H9 (cell line): ENCODE data around the gene RAC2. TPM values are rescaled to one million over a fixed set of nuclear protein-coding genes. Genes with fewer than 3 reads are reported as not detected.

Source experiments
- DNase-seq: peaks from one replicate; pipeline ENCODE4 v3.0.0-alpha.2; 2017
- H2AFZ ChIP-seq: one replicate; pipeline ENCODE4 v1.6.1; 2013; ENCODE audit warnings: mild to moderate bottlenecking, low read length, control low read depth, moderate library complexity
- H2AK5ac ChIP-seq: 2 replicates; pipeline ENCODE4 v1.6.1; 2013; ENCODE audit warnings: low read length, control low read depth, mixed read lengths; ENCODE audit not compliant: insufficient read length
- H2BK120ac ChIP-seq: one replicate; pipeline ENCODE4 v1.6.1; 2013; ENCODE audit warnings: low read depth, mild to moderate bottlenecking, low read length, control low read depth, inconsistent platforms; ENCODE audit not compliant: poor library complexity, severe bottlenecking
- H2BK12ac ChIP-seq: 2 replicates; pipeline ENCODE4 v1.6.1; 2013; ENCODE audit warnings: low read length, control low read depth, mixed read lengths, low read depth; ENCODE audit not compliant: insufficient read length
- H2BK15ac ChIP-seq: 2 replicates; pipeline ENCODE4 v1.6.1; 2013; ENCODE audit warnings: low read depth, low read length, control low read depth
- H2BK20ac ChIP-seq: one replicate; pipeline ENCODE4 v1.6.1; 2013; ENCODE audit warnings: low read depth, mild to moderate bottlenecking, low read length, control low read depth, inconsistent platforms; ENCODE audit not compliant: poor library complexity, severe bottlenecking
- H2BK5ac ChIP-seq: 2 replicates; pipeline ENCODE4 v1.6.1; 2013; ENCODE audit warnings: low read length, control low read depth, mixed read lengths; ENCODE audit not compliant: insufficient read length
- H3K14ac ChIP-seq: 2 replicates; pipeline ENCODE4 v1.6.1; 2013; ENCODE audit warnings: low read length, control low read depth; ENCODE audit not compliant: insufficient read depth
- H3K18ac ChIP-seq: 2 replicates; pipeline ENCODE4 v1.6.1; 2013; ENCODE audit warnings: low read depth, mild to moderate bottlenecking, mixed read lengths, low read length, control low read depth; ENCODE audit not compliant: insufficient read length
- H3K23ac ChIP-seq: 2 replicates; pipeline ENCODE4 v1.6.1; 2013; ENCODE audit warnings: low read length, control low read depth, mixed read lengths, low read depth; ENCODE audit not compliant: insufficient read length
- H3K23me2 ChIP-seq: 2 replicates; pipeline ENCODE4 v1.6.1; 2013; ENCODE audit warnings: low read depth, mild to moderate bottlenecking, mixed read lengths, low read length, control low read depth; ENCODE audit not compliant: insufficient read length, poor library complexity, severe bottlenecking
- H3K27ac ChIP-seq: 2 replicates; pipeline ENCODE4 v1.5.1; 2013; ENCODE audit warnings: low read length, control low read depth, mixed read lengths, low read depth; ENCODE audit not compliant: insufficient read length
- H3K27me3 ChIP-seq: 2 replicates; pipeline ENCODE4 v1.6.1; 2013; ENCODE audit warnings: low read length, control low read depth, inconsistent platforms; ENCODE audit not compliant: insufficient read depth
- H3K4ac ChIP-seq: 2 replicates; pipeline ENCODE4 v1.6.1; 2013; ENCODE audit warnings: low read depth, mild to moderate bottlenecking, control low read depth, inconsistent platforms, low read length, moderate library complexity
- H3K4me1 ChIP-seq: 2 replicates; pipeline ENCODE4 v1.6.1; 2013; ENCODE audit warnings: low read length, control low read depth, inconsistent platforms; ENCODE audit not compliant: insufficient read depth
- H3K4me2 ChIP-seq: 2 replicates; pipeline ENCODE4 v1.6.1; 2013; ENCODE audit warnings: low read length, control low read depth, mixed read lengths; ENCODE audit not compliant: insufficient read length, insufficient read depth
- H3K56ac ChIP-seq: 2 replicates; pipeline ENCODE4 v1.6.1; 2013; ENCODE audit warnings: low read depth, mild to moderate bottlenecking, mixed read lengths, low read length, control low read depth; ENCODE audit not compliant: insufficient read length
- H3K79me1 ChIP-seq: 2 replicates; pipeline ENCODE4 v1.6.1; 2013; ENCODE audit warnings: low read depth, mild to moderate bottlenecking, moderate library complexity, low read length, control low read depth, inconsistent platforms; ENCODE audit not compliant: insufficient read depth, poor library complexity, severe bottlenecking
- H3K79me2 ChIP-seq: 2 replicates; pipeline ENCODE4 v1.6.1; 2013; ENCODE audit warnings: low read length, control low read depth, inconsistent platforms; ENCODE audit not compliant: insufficient read depth
- H3K9ac ChIP-seq: 2 replicates; pipeline ENCODE4 v1.6.1; 2013; ENCODE audit warnings: low read length, control low read depth, mixed read lengths; ENCODE audit not compliant: insufficient read length; ENCODE audit errors: extremely low read depth
- H3K9me3 ChIP-seq: one replicate; pipeline ENCODE4 v1.6.1; 2013; ENCODE audit warnings: low read depth, low read length, inconsistent platforms; ENCODE audit not compliant: control insufficient read depth
- H3T11ph ChIP-seq: one replicate; pipeline ENCODE4 v1.6.1; 2013; ENCODE audit warnings: mild to moderate bottlenecking, low read length, control low read depth, inconsistent platforms
- H4K20me1 ChIP-seq: one replicate; pipeline ENCODE4 v1.6.1; 2013; ENCODE audit not compliant: control insufficient read depth, insufficient read length, insufficient read depth
- H4K5ac ChIP-seq: 2 replicates; pipeline ENCODE4 v1.6.1; 2013; ENCODE audit warnings: low read depth, mild to moderate bottlenecking, mixed read lengths, low read length, control low read depth; ENCODE audit not compliant: insufficient read length
- H4K8ac ChIP-seq: replicated peaks from 2 replicates; pipeline ENCODE4 v1.6.1; 2013; ENCODE audit warnings: low read length, control low read depth, mixed read lengths, low read depth; ENCODE audit not compliant: insufficient read length
- H4K91ac ChIP-seq: 2 replicates; pipeline ENCODE4 v1.6.1; 2013; ENCODE audit warnings: low read depth, mild to moderate bottlenecking, moderate library complexity, mixed read lengths, low read length, control low read depth; ENCODE audit not compliant: insufficient read length
- H3K27ac Mint-ChIP-seq, 3 experiments: 2 replicates in 2 of 3; 3 replicates in 1 of 3; pipeline ENCODE4 v1.8.0; 2020 to 2021; ENCODE audit warnings: mixed read lengths in 3 of 3, mild to moderate bottlenecking in 1 of 3, moderate library complexity in 1 of 3
- H3K27me3 Mint-ChIP-seq: 2 replicates; pipeline ENCODE4 v1.8.0; 2021; ENCODE audit warnings: low read depth, mild to moderate bottlenecking, moderate library complexity, mixed read lengths
- H3K36me3 Mint-ChIP-seq, 3 experiments: 2 replicates in 2 of 3; 3 replicates in 1 of 3; pipeline ENCODE4 v1.8.0; 2020 to 2021; ENCODE audit warnings: low read depth in 3 of 3, mixed read lengths in 3 of 3; ENCODE audit not compliant: insufficient read depth in 1 of 3
- H3K4me1 Mint-ChIP-seq, 2 experiments: 2 replicates each; pipeline ENCODE4 v1.8.0; 2020; ENCODE audit warnings: mixed read lengths in 2 of 2
- H3K4me3 Mint-ChIP-seq, 2 experiments: 2 replicates in 1 of 2; 3 replicates in 1 of 2; pipeline ENCODE4 v1.8.0; 2020 to 2021; ENCODE audit warnings: mild to moderate bottlenecking in 2 of 2, mixed read lengths in 2 of 2, moderate library complexity in 1 of 2
- H3K9me3 Mint-ChIP-seq, 2 experiments: 2 replicates in 1 of 2; 3 replicates in 1 of 2; pipeline ENCODE4 v1.8.0; 2020; ENCODE audit warnings: mild to moderate bottlenecking in 2 of 2, mixed read lengths in 2 of 2, moderate library complexity in 1 of 2
- CTCF ChIP-seq: fragments of 200-600 bp; sonication (generic); conservative IDR thresholded peaks from 3 replicates; pipeline ENCODE4 v1.8.0; 2021; ENCODE audit warnings: antibody characterized with exemption, mild to moderate bottlenecking
- WGBS: extraction: QIAGEN DNeasy Blood & Tissue Kit; methylation state at CpG from one replicate; pipeline ENCODE4 v1.1.7; 2013; ENCODE audit warnings: missing lambda C conversion rate, low lambda C conversion rate, mixed read lengths; ENCODE audit not compliant: insufficient read length; ENCODE audit errors: extremely low coverage; 5-methylcytosine and 5-hydroxymethylcytosine counted together
- total RNA-seq: library from RNA; stranded (reverse); gene quantifications from 2 replicates; pipeline ENCODE4 v1.2.1, GENCODE V29; 2021

Gene RAC2
- total RNA-seq, 1 experiment from 2014 or later, result 2.8 TPM

GRCh38 chr22:37187552-37187890 lies 56.5 kb downstream of the RAC2 start:
- Mint-ChIP-seq H3K27me3 (no peaks in the 10 kb centered on the region; the same call in 1 of the 2 replicates), H3K9me3 (peaks cover 3 to 12% of the 10 kb centered on the region in 2 experiments), H3K4me1 (peaks cover 29 to 43% of the 10 kb centered on the region in 2 experiments), H3K4me3 (peak overlapping the region; percentile 62 to 77), H3K36me3 (peaks cover 8 to 18% (median 9%) of the 10 kb centered on the region in 3 experiments; a peak in 6 of 7 replicates), H3K27ac (peak overlapping the region; percentile 57 to 88 (median 85); a peak in 4 of 7 replicates)
- no peak overlapping the region for H3T11ph ChIP-seq
- H3K27me3 ChIP-seq, result no peaks in the 10 kb centered on the region
- H3K18ac ChIP-seq, result no peak overlapping the region
- H3K23ac ChIP-seq, result no peak overlapping the region
- H3K4ac ChIP-seq, result no peak overlapping the region
- no peak overlapping the region for H2AK5ac ChIP-seq
- no peak for DNase-seq
- H3K27ac ChIP-seq, result no peak overlapping the region
- H2BK20ac ChIP-seq, result no peak overlapping the region
- H3K4me2 ChIP-seq, result peak overlapping the region; percentile 60
- H2BK12ac ChIP-seq, result no peak overlapping the region
- WGBS, result no CpG with 5 or more reads among the region's 5 CpGs
- no peak overlapping the region for H2AFZ ChIP-seq
- no peak overlapping the region for H2BK15ac ChIP-seq
- H4K91ac ChIP-seq, result no peak overlapping the region
- H3K23me2 ChIP-seq, result peaks cover 9% of the 10 kb centered on the region
- no peaks in the 10 kb centered on the region for H3K9me3 ChIP-seq
- H3K14ac ChIP-seq, result peak overlapping the region; percentile 25; the same call in 1 of the 2 replicates
- H4K8ac ChIP-seq, result no peak overlapping the region
- H2BK5ac ChIP-seq, result no peak overlapping the region
- no peak overlapping the region for H3K56ac ChIP-seq
- H2BK120ac ChIP-seq, result no peak overlapping the region
- H3K9ac ChIP-seq, result no peak overlapping the region
- no peak overlapping the region for H4K5ac ChIP-seq
- no peaks in the 10 kb centered on the region for H3K79me1 ChIP-seq
- no peak for TF ChIP-seq CTCF
- peaks cover 5% of the 10 kb centered on the region for H3K4me1 ChIP-seq
- H4K20me1 ChIP-seq, result no peaks in the 10 kb centered on the region
- no peaks in the 10 kb centered on the region for H3K79me2 ChIP-seq
